GM12878 (cell line): ENCODE measurements around the gene CA11. TPM values are rescaled to one million over a fixed set of nuclear protein-coding genes. Genes with fewer than 3 reads are reported as not detected.

Experiments used
- ATAC-seq: fragments of 200-7000 bp; cut with Tn5 transposase; 3 replicates; pipeline ENCODE4 v1.9.1; 2020; ENCODE audit warnings: mild to moderate bottlenecking, moderate library complexity
- BruUV-seq: library from RNA; stranded (reverse); fragments of 400-500 nt; replicated peaks from 2 replicates; lab custom pipeline; 2021; lab: Mats Ljungman, UMichigan
- CTCF ChIA-PET: fragments of 300-600 bp; sonication (Branson Sonifier 250); formaldehyde crosslinking; extraction: SDS; loops from one replicate; lab custom pipeline; 2021; ENCODE audit warnings: inconsistent platforms; lab: Yijun Ruan, JAX
- POLR2A ChIA-PET: fragments of 350-600 bp; formaldehyde crosslinking; extraction: SDS; loops from one replicate; lab custom pipeline; 2021; ENCODE audit warnings: inconsistent platforms; lab: Charles Lee
- RAD21 ChIA-PET: fragments of 300-600 bp; sonication (Branson Sonifier 250); formaldehyde crosslinking; loops from one replicate; lab custom pipeline; 2023; ENCODE audit warnings: antibody characterized with exemption; ENCODE audit not compliant: unreplicated experiment; lab: Charles Lee
- SMC1A ChIA-PET: fragments of 300-600 bp; sonication (Branson Sonifier 250); formaldehyde crosslinking; loops from one replicate; lab custom pipeline; 2023; ENCODE audit not compliant: unreplicated experiment, uncharacterized antibody; lab: Charles Lee
- DNase-seq: peaks from one replicate; pipeline ENCODE4 v3.0.0-alpha.2; 2011; ENCODE audit warnings: low read depth, low spot score
- FAIRE-seq: peaks from 3 replicates; lab custom pipeline; 2011; peaks lifted over from hg19 to GRCh38; lab: Jason Lieb, UNC
- H2AFZ ChIP-seq: 2 replicates; pipeline ENCODE4 v1.6.0; 2011; ENCODE audit warnings: low read depth, low read length, control low read depth; ENCODE audit not compliant: control insufficient read depth
- H3K27ac ChIP-seq: 2 replicates; pipeline ENCODE4 v1.5.1; 2011; ENCODE audit warnings: control low read depth; ENCODE audit not compliant: control insufficient read depth, insufficient read depth
- H3K27me3 ChIP-seq, 2 experiments: replicated peaks in 1 of 2; 2 replicates each; pipeline versions ENCODE4 v1.6.0 to v1.6.1; 2011; ENCODE audit warnings: low read length in 1 of 2; ENCODE audit not compliant: control insufficient read depth in 2 of 2, insufficient read depth in 2 of 2
- H3K36me3 ChIP-seq, 2 experiments: 2 replicates each; pipeline ENCODE4 v1.5.1; 2011; ENCODE audit warnings: low read length in 1 of 2; ENCODE audit not compliant: control insufficient read depth in 2 of 2, insufficient read depth in 2 of 2
- H3K4me1 ChIP-seq: 2 replicates; pipeline ENCODE4 v1.6.1; 2011; ENCODE audit warnings: mild to moderate bottlenecking, low read length, moderate library complexity, mixed read lengths; ENCODE audit not compliant: control insufficient read depth, insufficient read depth
- H3K4me2 ChIP-seq: 2 replicates; pipeline ENCODE4 v1.6.0; 2011; ENCODE audit warnings: control low read depth; ENCODE audit not compliant: control insufficient read depth, insufficient read depth
- H3K4me3 ChIP-seq: fragments of 200-600 bp; sonication (generic); 2 replicates; pipeline ENCODE4 v1.5.1; 2016
- H3K79me2 ChIP-seq: 2 replicates; pipeline ENCODE4 v1.6.0; 2011; ENCODE audit warnings: low read length; ENCODE audit not compliant: control insufficient read depth, insufficient read depth
- H3K9ac ChIP-seq: 2 replicates; pipeline ENCODE4 v1.8.0; 2011; ENCODE audit warnings: low read length, control low read depth, mixed read lengths; ENCODE audit not compliant: control insufficient read depth, insufficient read depth
- H3K9me3 ChIP-seq: replicated peaks from 3 replicates; pipeline ENCODE4 v1.5.1; 2011; ENCODE audit warnings: mild to moderate bottlenecking, low read length; ENCODE audit not compliant: control insufficient read depth, insufficient read depth
- H4K20me1 ChIP-seq: 2 replicates; pipeline ENCODE4 v1.6.0; 2011; ENCODE audit not compliant: control insufficient read depth, insufficient read depth
- BCL11A ChIP-seq: IDR thresholded peaks from 2 replicates; pipeline ENCODE4 v1.6.1; 2011; ENCODE audit warnings: low read depth, low read length
- CBFB ChIP-seq: IDR thresholded peaks from 2 replicates; pipeline ENCODE4 v1.6.1; 2016; ENCODE audit warnings: antibody characterized with exemption, low read depth
- CBX5 ChIP-seq: sonication (generic); IDR thresholded peaks from 2 replicates; pipeline ENCODE4 v1.6.1; 2016; ENCODE audit warnings: low read depth, moderate library complexity, mild to moderate bottlenecking, inconsistent platforms
- CREB1 ChIP-seq: IDR thresholded peaks from 2 replicates; pipeline ENCODE4 v1.6.1; 2012; ENCODE audit warnings: low read depth, mild to moderate bottlenecking, inconsistent platforms
- HDGF ChIP-seq: fragments of 450-650 bp; IDR thresholded peaks from 2 replicates; pipeline ENCODE4 v1.6.1; 2016; ENCODE audit warnings: antibody characterized with exemption
- IKZF1 ChIP-seq: fragments of 450-650 bp; conservative IDR thresholded peaks from 2 replicates; pipeline ENCODE4 v1.6.1; 2017; ENCODE audit warnings: antibody characterized with exemption, mild to moderate bottlenecking
- IKZF2 ChIP-seq, 2 experiments: fragments of 450-650 bp; IDR thresholded peaks; 2 replicates each; pipeline ENCODE4 v1.6.1; 2017; ENCODE audit warnings: mild to moderate bottlenecking in 2 of 2, moderate library complexity in 2 of 2
- IRF4 ChIP-seq: IDR thresholded peaks from 2 replicates; pipeline ENCODE4 v1.6.1; 2011; ENCODE audit warnings: low read depth, low read length
- NBN ChIP-seq: fragments of 450-650 bp; IDR thresholded peaks from 2 replicates; pipeline ENCODE4 v1.6.1; 2016
- NFYA ChIP-seq: IDR thresholded peaks from 2 replicates; pipeline ENCODE4 v1.6.1; 2011; ENCODE audit warnings: low read depth, mild to moderate bottlenecking, low read length, improper control_type of control experiment, borderline replicate concordance
- POLR2AphosphoS2 ChIP-seq: IDR thresholded peaks from 2 replicates; pipeline ENCODE4 v1.6.1; 2011; ENCODE audit warnings: low read depth, mild to moderate bottlenecking, low read length, improper control_type of control experiment, moderate library complexity
- RB1 ChIP-seq: fragments of 450-650 bp; formaldehyde crosslinking; IDR thresholded peaks from 2 replicates; pipeline ENCODE4 v1.6.1; 2017; ENCODE audit warnings: mild to moderate bottlenecking, borderline replicate concordance
- TARDBP ChIP-seq: IDR thresholded peaks from 2 replicates; pipeline ENCODE4 v1.6.1; 2016; ENCODE audit warnings: borderline replicate concordance
- TCF7 ChIP-seq: IDR thresholded peaks from 2 replicates; pipeline ENCODE4 v1.6.1; 2014; ENCODE audit warnings: antibody characterized with exemption, borderline replicate concordance
- WGBS: methylation state at CpG from one replicate; pipeline ENCODE4 v1.1.6; 2016; ENCODE audit warnings: low lambda C conversion rate; ENCODE audit not compliant: insufficient replicate concordance, insufficient coverage; ENCODE audit errors: missing lambda C conversion rate; 5-methylcytosine and 5-hydroxymethylcytosine counted together
- in situ Hi-C: fragments of 300-500 bp; cut with MboI; formaldehyde crosslinking; loops from 9 replicates; pipeline ENCODE4 v1.14.3; 2018; ENCODE audit warnings: mixed read lengths
- intact Hi-C: fragments of 100-400 bp; cut with micrococcal nuclease; formaldehyde crosslinking; loops from one replicate; pipeline ENCODE4 v1.14.2; 2022; ENCODE audit not compliant: unreplicated experiment
- polyA plus RNA-seq, 11 experiments: library from polyadenylated mRNA; depleted of rRNA in 4 of 11; unstranded in 6 of 11; stranded (reverse) in 5 of 11; fragments of >200 nt; fragmentation: Nextera tagmentation in 4 of 11; fragmentation: Illumina TruSeq in 1 of 11; extraction: Ambion mirVana in 4 of 11; extraction: Trizol in 1 of 11; gene quantifications; 1 replicate in 1 of 11; 2 replicates in 10 of 11; pipeline versions ENCODE4 v1.2.1 to v1.2.3, GENCODE V29; 2011 to 2016; ENCODE audit warnings: inconsistent platforms in 2 of 11, missing spikeins in 2 of 11, low read depth in 1 of 11
- total RNA-seq, 4 experiments: library from RNA; depleted of rRNA in 3 of 4; stranded (reverse); fragments of >200 nt in 3 of 4; fragmentation: Illumina TruSeq in 1 of 4; extraction: Trizol in 1 of 4; gene quantifications; 2 replicates each; pipeline versions ENCODE4 v1.2.1 to v1.2.3, GENCODE V29; 2013 to 2021
- TF ChIP-seq, protein P1 (sequence below): fragments of 450-650 bp; IDR thresholded peaks from 2 replicates; pipeline ENCODE4 v1.6.1; 2016; ENCODE audit warnings: mild to moderate bottlenecking
- TF ChIP-seq, protein P2 (sequence below): fragments of 450-650 bp; IDR thresholded peaks from 2 replicates; pipeline ENCODE4 v1.6.1; 2017; ENCODE audit warnings: mild to moderate bottlenecking
- TF ChIP-seq, protein P3 (sequence below): fragments of 450-650 bp; IDR thresholded peaks from 2 replicates; pipeline ENCODE4 v1.6.1; 2016; ENCODE audit warnings: mild to moderate bottlenecking
- TF ChIP-seq, protein P4 (sequence below): fragments of 450-650 bp; IDR thresholded peaks from 2 replicates; pipeline ENCODE4 v1.6.1; 2017; ENCODE audit warnings: borderline replicate concordance

Gene CA11
- total and polyA plus RNA-seq, 10 of the 15 experiments (the other 5 are each of a cell fraction or from before 2014, with no cell fraction given): 1.7 to 7.5 (median 2.4) TPM

DNA sequence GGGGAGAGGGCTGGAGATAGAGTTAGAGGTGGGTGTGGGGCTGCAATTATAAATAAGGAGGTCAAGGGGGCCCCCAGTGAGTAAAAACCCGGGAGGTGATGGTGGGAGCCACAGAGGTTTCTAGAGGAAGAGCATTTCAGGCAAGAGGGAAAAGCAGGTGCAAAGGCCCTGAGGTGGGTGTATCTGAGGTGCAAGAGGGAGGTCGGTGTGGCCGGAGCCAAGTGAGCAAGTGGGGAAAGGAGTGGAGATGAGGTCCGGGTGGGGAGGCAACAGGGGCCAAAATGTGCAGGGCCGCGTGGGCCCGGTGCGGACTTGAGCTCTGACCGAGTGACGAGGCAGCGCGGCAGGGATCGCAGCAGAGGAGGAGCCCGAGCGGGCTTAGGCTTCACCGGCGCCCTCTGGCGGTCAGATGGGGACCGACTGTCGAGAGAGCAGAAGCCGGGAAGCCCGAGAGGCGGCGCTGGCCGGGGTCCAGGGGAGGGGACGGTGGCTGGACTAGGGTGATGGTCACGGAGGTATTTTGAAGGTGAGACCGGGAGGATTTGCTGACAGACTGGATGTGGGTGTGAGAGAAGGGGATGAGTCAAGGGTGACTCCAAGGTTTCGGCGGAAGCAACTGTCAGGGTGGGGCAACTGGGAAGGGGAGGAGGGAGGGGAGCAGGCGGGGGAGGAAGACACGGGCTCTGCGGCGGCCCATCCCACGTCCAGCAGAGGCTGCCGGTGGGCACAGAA, 57.2 kb downstream of the CA11 start:
- in situ Hi-C loops: loop anchor here (5.0 kb wide), 1 partner anchor 272 kb away; no protein-coding TSS in a partner anchor
- Histone ChIP-seq H3K36me3 (no peaks in the 10 kb centered on the region), H3K27me3 (peaks cover 0 to 2% of the 10 kb centered on the region in 2 experiments; a peak in 1 of 4 replicates), H3K4me2 (peak overlapping the region; percentile 77), H3K4me1 (peaks cover 4% of the 10 kb centered on the region), H3K9me3 (no peaks in the 10 kb centered on the region), H3K27ac (no peak overlapping the region), H3K9ac (no peak overlapping the region), H3K79me2 (no peaks in the 10 kb centered on the region), H4K20me1 (no peaks in the 10 kb centered on the region), H2AFZ (peak overlapping the region; percentile 72), H3K4me3 (no peak overlapping the region)
- intact Hi-C loops: no loop called here
- POLR2A ChIA-PET: no interaction called here
- DNase-seq (no peak), ATAC-seq (peak; percentile 92), FAIRE-seq (peak; percentile 27)
- RAD21 ChIA-PET: interaction anchor here (0.6 to 6.8 kb wide), 4 partner anchors 82 to 322 kb away, joined by 3 to 69 read pairs (median 4); no protein-coding TSS in a partner anchor
- no TSS peak for BruUV-seq
- CTCF ChIA-PET: interaction anchor here (0.6 to 9.9 kb wide), 12 partner anchors 9 to 350 kb away, joined by 3 to 155 read pairs (median 3); no protein-coding TSS in a partner anchor
- SMC1A ChIA-PET: interaction anchor here (0.7 to 0.8 kb wide), 2 partner anchors 20 kb away, joined by 3 read pairs; no protein-coding TSS in a partner anchor
- 7% methylated on average over 27 of the region's 36 CpGs for WGBS
- TF ChIP-seq HDGF: peak; percentile 82
- no peak for TF ChIP-seq POLR2AphosphoS2
- TF ChIP-seq, protein P1, sequence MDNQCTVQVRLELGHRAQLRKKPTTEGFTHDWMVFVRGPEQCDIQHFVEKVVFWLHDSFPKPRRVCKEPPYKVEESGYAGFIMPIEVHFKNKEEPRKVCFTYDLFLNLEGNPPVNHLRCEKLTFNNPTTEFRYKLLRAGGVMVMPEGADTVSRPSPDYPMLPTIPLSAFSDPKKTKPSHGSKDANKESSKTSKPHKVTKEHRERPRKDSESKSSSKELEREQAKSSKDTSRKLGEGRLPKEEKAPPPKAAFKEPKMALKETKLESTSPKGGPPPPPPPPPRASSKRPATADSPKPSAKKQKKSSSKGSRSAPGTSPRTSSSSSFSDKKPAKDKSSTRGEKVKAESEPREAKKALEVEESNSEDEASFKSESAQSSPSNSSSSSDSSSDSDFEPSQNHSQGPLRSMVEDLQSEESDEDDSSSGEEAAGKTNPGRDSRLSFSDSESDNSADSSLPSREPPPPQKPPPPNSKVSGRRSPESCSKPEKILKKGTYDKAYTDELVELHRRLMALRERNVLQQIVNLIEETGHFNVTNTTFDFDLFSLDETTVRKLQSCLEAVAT: peak; percentile 57; the same call in 1 of the 2 replicates
- no peak for TF ChIP-seq CBX5
- TF ChIP-seq IRF4: peak; percentile 19; the same call in 1 of the 2 replicates
- TF ChIP-seq IKZF1: peak; percentile 52
- no peak for TF ChIP-seq TCF7
- TF ChIP-seq CBFB: no peak
- TF ChIP-seq IKZF2 (IDR thresholded peaks at IDR 0.05): 0 out of 4 replicates have a peak, but pooled peaks of 1 of the 2 experiments have one; percentile 29
- no peak for TF ChIP-seq TARDBP
- TF ChIP-seq, protein P2, sequence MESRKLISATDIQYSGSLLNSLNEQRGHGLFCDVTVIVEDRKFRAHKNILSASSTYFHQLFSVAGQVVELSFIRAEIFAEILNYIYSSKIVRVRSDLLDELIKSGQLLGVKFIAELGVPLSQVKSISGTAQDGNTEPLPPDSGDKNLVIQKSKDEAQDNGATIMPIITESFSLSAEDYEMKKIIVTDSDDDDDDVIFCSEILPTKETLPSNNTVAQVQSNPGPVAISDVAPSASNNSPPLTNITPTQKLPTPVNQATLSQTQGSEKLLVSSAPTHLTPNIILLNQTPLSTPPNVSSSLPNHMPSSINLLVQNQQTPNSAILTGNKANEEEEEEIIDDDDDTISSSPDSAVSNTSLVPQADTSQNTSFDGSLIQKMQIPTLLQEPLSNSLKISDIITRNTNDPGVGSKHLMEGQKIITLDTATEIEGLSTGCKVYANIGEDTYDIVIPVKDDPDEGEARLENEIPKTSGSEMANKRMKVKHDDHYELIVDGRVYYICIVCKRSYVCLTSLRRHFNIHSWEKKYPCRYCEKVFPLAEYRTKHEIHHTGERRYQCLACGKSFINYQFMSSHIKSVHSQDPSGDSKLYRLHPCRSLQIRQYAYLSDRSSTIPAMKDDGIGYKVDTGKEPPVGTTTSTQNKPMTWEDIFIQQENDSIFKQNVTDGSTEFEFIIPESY: peak; percentile 15; the same call in 1 of the 2 replicates
- TF ChIP-seq, protein P3, sequence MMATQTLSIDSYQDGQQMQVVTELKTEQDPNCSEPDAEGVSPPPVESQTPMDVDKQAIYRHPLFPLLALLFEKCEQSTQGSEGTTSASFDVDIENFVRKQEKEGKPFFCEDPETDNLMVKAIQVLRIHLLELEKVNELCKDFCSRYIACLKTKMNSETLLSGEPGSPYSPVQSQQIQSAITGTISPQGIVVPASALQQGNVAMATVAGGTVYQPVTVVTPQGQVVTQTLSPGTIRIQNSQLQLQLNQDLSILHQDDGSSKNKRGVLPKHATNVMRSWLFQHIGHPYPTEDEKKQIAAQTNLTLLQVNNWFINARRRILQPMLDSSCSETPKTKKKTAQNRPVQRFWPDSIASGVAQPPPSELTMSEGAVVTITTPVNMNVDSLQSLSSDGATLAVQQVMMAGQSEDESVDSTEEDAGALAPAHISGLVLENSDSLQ: 0 out of 2 replicates have a peak, but pooled peaks have one; percentile 16
- peak; percentile 75 for TF ChIP-seq NBN
- TF ChIP-seq, protein P4, sequence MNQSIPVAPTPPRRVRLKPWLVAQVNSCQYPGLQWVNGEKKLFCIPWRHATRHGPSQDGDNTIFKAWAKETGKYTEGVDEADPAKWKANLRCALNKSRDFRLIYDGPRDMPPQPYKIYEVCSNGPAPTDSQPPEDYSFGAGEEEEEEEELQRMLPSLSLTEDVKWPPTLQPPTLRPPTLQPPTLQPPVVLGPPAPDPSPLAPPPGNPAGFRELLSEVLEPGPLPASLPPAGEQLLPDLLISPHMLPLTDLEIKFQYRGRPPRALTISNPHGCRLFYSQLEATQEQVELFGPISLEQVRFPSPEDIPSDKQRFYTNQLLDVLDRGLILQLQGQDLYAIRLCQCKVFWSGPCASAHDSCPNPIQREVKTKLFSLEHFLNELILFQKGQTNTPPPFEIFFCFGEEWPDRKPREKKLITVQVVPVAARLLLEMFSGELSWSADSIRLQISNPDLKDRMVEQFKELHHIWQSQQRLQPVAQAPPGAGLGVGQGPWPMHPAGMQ: no peak
- TF ChIP-seq CREB1: peak; percentile 44; the same call in 1 of the 2 replicates
- TF ChIP-seq RB1: 0 out of 2 replicates have a peak, but pooled peaks have one; percentile 55
- no peak for TF ChIP-seq NFYA
- 0 out of 2 replicates have a peak, but pooled peaks have one; percentile 3 for TF ChIP-seq BCL11A
